GM18858 (cell line): ENCODE data around the gene BNIP2.
"Not testable (repeated sequence)": the region's sequence is repeated elsewhere in the genome, so short reads cannot be mapped to it uniquely, and the experiment has no call there.

ENCODE experiments used
- ATAC-seq: cut with Tn5 transposase; IDR thresholded peaks from one replicate; pipeline ENCODE4 v1.9.1; 2021; ENCODE audit not compliant: unreplicated experiment

The BNIP2 gene

GRCh38 chr15:59689626-59690236 is 611 bp upstream of the BNIP2 start:
- ATAC-seq = no peak

GRCh38 chr15:59688423-59688781 is 718 bp downstream of the BNIP2 start:
- ATAC-seq = no peak

- no peak for ATAC-seq
Observed at GRCh38 chr15:59687836-59688235, 1.3 kb downstream of the BNIP2 start.

- peak; percentile 33 for ATAC-seq
Observed at GRCh38 chr15:59686389-59686788, 2.7 kb downstream of the BNIP2 start.

GRCh38 chr15:59685737-59686297 is 3.3 kb downstream of the BNIP2 start:
- ATAC-seq = no peak

GRCh38 chr15:59680870-59681269 is 8.2 kb downstream of the BNIP2 start:
- no peak for ATAC-seq

GRCh38 chr15:59680346-59680745 is 8.8 kb downstream of the BNIP2 start:
- no peak for ATAC-seq

- ATAC-seq = no peak
Observed at GRCh38 chr15:59678620-59679019, 10.5 kb downstream of the BNIP2 start.

- no peak for ATAC-seq
Observed at GRCh38 chr15:59678172-59678571, 10.9 kb downstream of the BNIP2 start.

GRCh38 chr15:59676565-59676964 is 12.6 kb downstream of the BNIP2 start:
- ATAC-seq = no peak

GRCh38 chr15:59674361-59674877 is 14.7 kb downstream of the BNIP2 start:
- no peak for ATAC-seq

- no peak for ATAC-seq
Observed at GRCh38 chr15:59668556-59668955, 20.6 kb downstream of the BNIP2 start.

- no peak for ATAC-seq
Observed at GRCh38 chr15:59662260-59662659, 26.9 kb downstream of the BNIP2 start.

GRCh38 chr15:59659366-59659765 is 29.8 kb downstream of the BNIP2 start:
- ATAC-seq = no peak

- ATAC-seq = no peak
Observed at GRCh38 chr15:59657635-59658125, 31.4 kb downstream of the BNIP2 start.

- ATAC-seq = peak; percentile 90
Observed at GRCh38 chr15:59656897-59657634, 32.1 kb downstream of the BNIP2 start, which contains the start of gene GTF2A2. Gene GTF2A2, minus strand, starts transcription at chr15:59657515. Its CDS starts 5,238 bp downstream, at chr15:59652277.

GRCh38 chr15:59654046-59654445 is 35.1 kb downstream of the BNIP2 start:
- ATAC-seq = no peak

- no peak for ATAC-seq
Observed at GRCh38 chr15:59649603-59650002, 39.5 kb downstream of the BNIP2 start.

- no peak for ATAC-seq
Observed at GRCh38 chr15:59647085-59647484, 42.0 kb downstream of the BNIP2 start.

- ATAC-seq = no peak
Observed at GRCh38 chr15:59646277-59646676, 42.8 kb downstream of the BNIP2 start.

GRCh38 chr15:59645812-59646211 is 43.3 kb downstream of the BNIP2 start:
- ATAC-seq = not testable (repeated sequence)

GRCh38 chr15:59644756-59645155 is 44.4 kb downstream of the BNIP2 start:
- ATAC-seq = no peak
